Measurements from ENCODE around the gene TP53AIP1.

TP53AIP1 gene

GRCh38 chr11:128939591-128939990 is 3.1 kb downstream of the TP53AIP1 start:
- no peak overlapping the region for H3K4me3 ChIP-seq (ENCODE audit: low read depth, low read length)
- no peak for DNase-seq (ENCODE audit: low read depth)
- TF ChIP-seq, protein P1, sequence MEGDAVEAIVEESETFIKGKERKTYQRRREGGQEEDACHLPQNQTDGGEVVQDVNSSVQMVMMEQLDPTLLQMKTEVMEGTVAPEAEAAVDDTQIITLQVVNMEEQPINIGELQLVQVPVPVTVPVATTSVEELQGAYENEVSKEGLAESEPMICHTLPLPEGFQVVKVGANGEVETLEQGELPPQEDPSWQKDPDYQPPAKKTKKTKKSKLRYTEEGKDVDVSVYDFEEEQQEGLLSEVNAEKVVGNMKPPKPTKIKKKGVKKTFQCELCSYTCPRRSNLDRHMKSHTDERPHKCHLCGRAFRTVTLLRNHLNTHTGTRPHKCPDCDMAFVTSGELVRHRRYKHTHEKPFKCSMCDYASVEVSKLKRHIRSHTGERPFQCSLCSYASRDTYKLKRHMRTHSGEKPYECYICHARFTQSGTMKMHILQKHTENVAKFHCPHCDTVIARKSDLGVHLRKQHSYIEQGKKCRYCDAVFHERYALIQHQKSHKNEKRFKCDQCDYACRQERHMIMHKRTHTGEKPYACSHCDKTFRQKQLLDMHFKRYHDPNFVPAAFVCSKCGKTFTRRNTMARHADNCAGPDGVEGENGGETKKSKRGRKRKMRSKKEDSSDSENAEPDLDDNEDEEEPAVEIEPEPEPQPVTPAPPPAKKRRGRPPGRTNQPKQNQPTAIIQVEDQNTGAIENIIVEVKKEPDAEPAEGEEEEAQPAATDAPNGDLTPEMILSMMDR (conservative IDR thresholded peaks at IDR 0.05; ENCODE audit: low read depth, low read length), result no peak

DNA sequence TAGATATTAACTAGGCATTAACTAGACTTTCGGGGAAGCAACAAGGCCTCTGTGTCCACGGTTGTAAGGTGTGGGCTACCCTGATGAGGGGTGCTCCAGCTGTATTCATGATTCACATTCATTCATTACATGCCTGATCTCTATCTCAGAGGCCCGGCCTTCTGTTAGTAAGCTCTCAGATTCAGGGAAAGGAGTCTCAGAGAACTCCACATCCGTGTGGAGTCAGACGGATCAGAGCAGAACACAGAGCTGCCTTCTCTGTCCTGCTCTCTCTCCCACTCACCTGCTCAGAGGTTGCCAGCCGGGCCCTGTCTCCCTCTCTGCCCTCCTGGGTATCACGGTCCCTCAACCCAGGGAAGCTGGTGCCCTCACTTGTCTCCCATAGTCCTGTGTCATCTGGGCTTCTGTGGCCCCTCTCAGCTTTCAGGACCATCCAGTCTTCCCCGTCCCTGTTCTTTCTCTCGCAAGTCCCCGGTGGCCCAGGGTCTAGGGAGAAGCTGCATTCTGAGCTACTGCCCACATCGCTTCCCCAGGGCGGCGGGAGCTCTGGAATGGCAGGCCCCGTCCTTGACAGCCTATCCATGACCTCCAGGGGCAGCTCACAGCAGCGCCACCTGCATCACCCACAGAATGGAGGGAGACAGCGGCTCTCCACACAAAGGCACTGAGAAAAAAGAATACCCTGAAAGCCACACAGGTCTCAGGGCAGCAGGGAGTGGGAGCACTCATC is 4.3 kb downstream of the TP53AIP1 start:
- H3K4me3 ChIP-seq (ENCODE audit: low read depth, low read length), result no peak overlapping the region
- no peak for DNase-seq (ENCODE audit: low read depth)
- TF ChIP-seq, protein P1 (conservative IDR thresholded peaks at IDR 0.05; ENCODE audit: low read depth, low read length), result no peak

DNA sequence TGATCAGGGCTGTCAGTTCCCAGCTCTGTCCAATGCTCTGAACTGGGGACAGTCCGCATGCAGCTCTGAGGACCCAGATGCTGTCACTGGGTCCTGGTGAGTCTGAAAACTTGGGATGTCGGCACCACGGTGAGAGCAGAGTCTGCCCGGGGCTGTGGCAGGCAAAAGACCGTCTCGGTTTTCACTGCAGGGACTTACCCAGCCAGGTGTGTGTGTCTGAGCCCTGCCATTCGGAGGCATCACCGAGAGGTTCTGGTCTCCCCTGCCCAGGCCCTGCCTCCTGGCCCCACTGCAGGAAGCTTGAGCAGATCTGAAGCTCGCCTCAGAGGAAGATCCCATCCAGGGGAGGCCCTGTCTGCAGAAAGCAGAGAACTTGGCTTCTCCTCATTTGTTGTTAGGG is 5.2 kb downstream of the TP53AIP1 start:
- TF ChIP-seq, protein P1 (conservative IDR thresholded peaks at IDR 0.05; ENCODE audit: low read depth, low read length), result no peak
- H3K4me3 ChIP-seq (ENCODE audit: low read depth, low read length), result no peak overlapping the region
- DNase-seq (ENCODE audit: low read depth), result no peak

GRCh38 chr11:128936606-128937251 is 5.9 kb downstream of the TP53AIP1 start:
- TF ChIP-seq, protein P1 (conservative IDR thresholded peaks at IDR 0.05; ENCODE audit: low read depth, low read length), result no peak
- DNase-seq (ENCODE audit: low read depth), result no peak
- H3K4me3 ChIP-seq (ENCODE audit: low read depth, low read length), result no peak overlapping the region

- TF ChIP-seq, protein P1 (conservative IDR thresholded peaks at IDR 0.05; ENCODE audit: low read depth, low read length), result no peak
- no peak for DNase-seq (ENCODE audit: low read depth)
- no peak overlapping the region for H3K4me3 ChIP-seq (ENCODE audit: low read depth, low read length)
Measured at GRCh38 chr11:128934926-128935325, 7.7 kb downstream of the TP53AIP1 start.

GRCh38 chr11:128934351-128934750 is 8.3 kb downstream of the TP53AIP1 start:
- H3K4me3 ChIP-seq (ENCODE audit: low read depth, low read length), result no peak overlapping the region
- TF ChIP-seq, protein P1 (conservative IDR thresholded peaks at IDR 0.05; ENCODE audit: low read depth, low read length), result no peak
- DNase-seq (ENCODE audit: low read depth), result no peak
